GM18858 (cell line): ENCODE data around the gene FRMPD2.
"Not testable (repeated sequence)": the region's sequence is repeated elsewhere in the genome, so short reads cannot be mapped to it uniquely, and the experiment has no call there.

Experiments
- ATAC-seq: cut with Tn5 transposase; IDR thresholded peaks from one replicate; pipeline ENCODE4 v1.9.1; 2021; ENCODE audit not compliant: unreplicated experiment

FRMPD2 gene

GRCh38 chr10:48251525-48252353, 22.8 kb downstream of the FRMPD2 start:
- no peak for ATAC-seq

DNA sequence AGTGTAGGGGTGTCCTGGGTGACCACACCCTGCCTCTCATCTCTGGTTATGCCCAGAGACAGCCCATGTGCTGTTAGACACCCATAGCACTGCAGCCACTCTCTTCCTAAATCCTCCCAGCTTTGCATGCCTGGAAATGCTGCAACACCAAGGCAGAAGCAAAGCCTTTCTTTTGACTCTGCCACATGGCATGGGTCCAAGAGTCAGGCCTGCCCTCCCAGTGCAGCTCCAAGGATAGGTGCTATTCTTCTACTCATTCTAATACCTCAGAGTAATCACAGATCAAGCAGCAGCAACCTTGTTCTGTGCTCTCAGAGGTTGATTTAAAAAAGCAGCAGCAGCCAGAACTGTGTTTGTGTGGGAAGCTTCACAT, 23.4 kb downstream of the FRMPD2 start:
- no peak for ATAC-seq

DNA sequence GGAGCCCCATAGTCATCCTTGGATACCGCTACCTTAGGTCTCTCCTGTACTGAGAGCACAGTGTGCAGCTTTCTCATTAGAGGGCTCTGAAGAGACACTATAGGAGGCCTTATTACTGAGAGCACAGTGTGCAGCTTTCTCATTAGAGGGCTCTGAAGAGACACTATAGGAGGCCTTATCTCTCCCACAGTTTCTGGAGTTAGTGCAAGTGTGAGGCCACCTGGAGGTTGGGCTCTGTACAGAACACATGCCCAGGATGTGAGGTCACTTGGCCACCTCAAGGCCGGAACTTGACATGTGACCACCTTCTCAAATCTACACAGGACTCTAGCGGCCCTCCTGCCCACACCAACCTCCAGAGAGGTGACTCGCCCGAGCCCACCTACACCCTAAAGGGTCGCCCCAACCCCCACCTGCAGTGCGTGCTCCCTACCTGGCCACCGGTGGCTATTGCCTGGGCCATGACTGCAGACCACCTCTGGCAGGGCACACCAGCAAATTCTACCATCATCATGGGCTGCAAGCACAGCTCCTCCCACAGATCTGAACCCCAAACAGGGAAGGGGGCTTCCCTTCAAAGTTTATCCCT, 24.6 kb downstream of the FRMPD2 start:
- no peak for ATAC-seq

- ATAC-seq: no peak
These were observed 25.3 kb downstream of the FRMPD2 start for GRCh38 chr10:48249004-48249762.

DNA sequence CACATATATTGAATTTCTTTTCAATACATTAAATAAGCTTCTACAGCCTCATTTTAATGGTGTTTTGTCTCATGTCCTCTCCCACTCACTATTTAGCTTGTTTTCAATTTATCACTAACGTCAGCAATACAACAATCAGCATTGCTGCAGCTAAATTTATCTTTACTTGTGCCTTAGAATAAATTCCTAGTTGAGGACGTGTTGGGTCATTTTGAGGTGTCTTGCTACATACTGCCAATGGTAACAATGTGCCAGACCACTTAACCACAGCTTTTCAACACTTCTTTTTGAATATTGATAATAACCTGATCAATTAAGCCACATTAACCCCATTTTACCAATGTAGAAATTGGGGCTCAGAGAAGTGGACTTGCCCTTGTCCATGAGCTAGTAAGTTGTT, 26.0 kb downstream of the FRMPD2 start:
- ATAC-seq: no peak

DNA sequence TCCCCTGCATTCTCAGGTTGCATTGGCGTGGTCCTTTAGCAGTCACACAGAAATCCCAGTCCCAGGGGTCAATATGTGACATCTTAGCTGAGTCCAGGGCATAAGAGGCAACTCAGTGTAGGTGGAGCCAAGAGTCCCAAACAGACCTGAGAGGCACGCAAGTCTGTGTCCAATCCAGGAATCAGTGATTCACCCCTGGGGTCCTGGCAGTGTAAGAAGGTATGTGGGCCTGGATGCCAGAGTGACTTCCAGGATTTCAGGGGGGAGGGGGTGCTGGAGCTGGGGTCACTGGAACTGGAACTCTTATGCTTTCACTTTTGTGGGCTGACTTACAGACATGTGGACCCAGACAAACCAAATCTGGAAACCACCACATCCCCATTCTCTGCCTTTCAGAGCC, 26.8 kb downstream of the FRMPD2 start:
- ATAC-seq: no peak

DNA sequence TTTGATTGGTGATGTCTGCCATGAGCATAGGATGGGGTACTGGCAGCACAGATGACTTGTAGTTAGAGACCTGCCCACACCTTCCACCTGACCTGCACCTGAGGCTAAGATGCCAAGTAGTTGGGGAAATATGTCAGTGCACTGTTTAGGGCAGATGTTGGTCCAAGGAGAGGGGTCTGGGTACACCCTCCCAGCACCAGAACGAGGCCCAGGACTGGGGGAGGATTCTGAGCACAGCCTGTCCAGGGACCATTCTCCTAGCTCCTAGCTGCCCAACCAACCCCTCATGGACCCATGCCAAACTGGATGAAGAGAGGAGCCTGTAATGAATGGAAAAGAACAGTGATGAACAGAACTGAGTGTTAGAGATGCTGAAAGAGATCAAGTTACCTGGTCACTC, 28.0 kb downstream of the FRMPD2 start:
- ATAC-seq: no peak

GRCh38 chr10:48245977-48246376, 28.5 kb downstream of the FRMPD2 start:
- ATAC-seq: no peak

- not testable (repeated sequence) for ATAC-seq
These were observed 30.6 kb downstream of the FRMPD2 start for GRCh38 chr10:48243921-48244320.

- ATAC-seq: no peak
These were observed 31.0 kb downstream of the FRMPD2 start for GRCh38 chr10:48243487-48243886.

GRCh38 chr10:48242171-48242904, 32.2 kb downstream of the FRMPD2 start:
- no peak for ATAC-seq

DNA sequence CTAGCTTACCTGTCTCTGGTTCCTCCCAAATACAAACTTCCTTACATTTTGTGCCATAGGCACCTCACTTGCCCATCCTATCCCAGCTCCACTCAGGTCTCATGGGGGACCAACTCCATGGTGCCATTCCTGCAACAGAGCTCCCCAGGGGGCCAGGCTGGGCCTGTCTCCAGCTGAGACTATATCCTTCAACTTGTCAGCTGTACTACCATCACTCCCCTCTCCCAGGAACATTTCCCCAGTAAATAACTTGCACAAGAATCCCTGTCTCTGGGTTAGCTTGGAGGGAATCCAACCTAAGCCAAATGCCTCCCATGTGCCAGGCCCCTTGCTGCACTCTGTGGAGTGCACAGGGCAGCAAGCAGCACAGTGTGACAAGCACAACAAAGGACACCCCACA, 33.2 kb downstream of the FRMPD2 start:
- ATAC-seq: no peak

- ATAC-seq: no peak
These were observed 34.3 kb downstream of the FRMPD2 start for GRCh38 chr10:48240196-48240595.

DNA sequence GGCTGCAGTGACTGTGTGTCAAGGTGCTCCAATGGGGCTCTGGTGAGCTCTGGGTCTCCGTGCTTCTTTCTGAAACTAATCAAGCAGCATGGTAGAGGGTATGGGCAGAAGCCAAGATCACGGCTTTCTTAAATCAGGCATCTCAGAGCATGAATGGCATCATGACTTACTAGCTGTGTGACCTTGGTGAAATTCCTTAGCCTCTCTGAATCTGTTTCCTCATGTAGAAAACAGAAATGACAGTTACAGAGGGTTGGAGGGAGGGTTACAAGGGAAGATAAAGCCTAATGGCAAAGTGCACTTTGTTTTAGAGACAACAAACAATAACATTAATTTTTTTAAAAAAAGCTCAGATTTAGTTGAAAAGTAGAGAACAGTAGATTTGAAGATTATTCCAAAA, 34.9 kb downstream of the FRMPD2 start:
- ATAC-seq: no peak

DNA sequence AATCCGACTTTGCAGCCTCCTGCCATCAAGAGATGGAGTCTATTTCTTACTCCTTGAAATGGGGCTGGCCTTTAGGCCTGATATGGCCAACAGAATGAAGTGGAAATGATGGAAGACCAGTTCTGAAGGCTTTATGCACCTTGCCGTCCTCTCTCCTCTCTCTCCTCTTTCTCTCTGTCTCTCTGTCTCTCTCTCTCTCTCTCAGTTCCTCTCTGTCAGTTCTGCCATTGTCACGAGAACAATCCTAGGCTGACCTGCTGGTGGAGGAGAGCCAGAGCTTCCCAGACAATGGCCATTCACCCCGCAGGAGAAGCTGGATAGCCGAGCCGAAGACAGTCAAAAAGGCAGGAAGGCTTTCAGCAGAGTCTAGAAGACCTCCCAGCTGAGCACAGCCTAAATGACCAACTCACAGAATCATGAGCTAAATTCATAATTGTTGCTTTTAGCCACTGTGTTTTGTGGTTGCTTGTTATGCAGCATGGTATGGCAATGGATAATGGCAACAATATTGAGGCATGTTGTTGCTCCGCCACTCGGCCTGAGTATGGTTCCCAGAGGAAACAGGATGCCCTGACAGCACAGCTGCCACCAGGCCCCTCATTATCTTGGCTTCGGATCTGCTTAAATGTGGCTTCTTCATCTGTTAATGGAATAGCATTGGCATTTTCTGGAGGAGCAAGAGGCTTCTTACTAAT, 35.5 kb downstream of the FRMPD2 start:
- ATAC-seq: no peak

- no peak for ATAC-seq
These were observed 36.9 kb downstream of the FRMPD2 start for GRCh38 chr10:48237259-48238250.

GRCh38 chr10:48236199-48236621, 38.3 kb downstream of the FRMPD2 start:
- ATAC-seq: no peak

DNA sequence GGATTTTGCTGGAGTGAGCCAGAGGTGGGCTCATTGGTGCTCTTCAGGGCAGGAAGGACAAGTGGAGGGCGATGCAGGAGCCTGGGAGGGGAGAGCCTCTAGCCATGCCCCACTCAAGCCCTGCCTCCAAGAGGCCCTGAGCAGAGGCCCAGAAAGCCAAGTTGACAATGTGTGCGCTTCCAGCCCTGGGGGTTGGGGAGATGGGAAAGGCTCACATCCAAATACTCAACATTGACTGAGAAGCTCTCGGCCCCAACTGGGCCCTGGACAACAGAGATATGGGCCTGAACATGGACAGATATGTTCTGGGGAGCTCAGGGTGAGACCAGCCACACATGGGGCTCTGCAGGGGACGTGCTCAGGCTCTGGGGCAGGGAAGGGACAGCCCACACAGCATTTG, 39.0 kb downstream of the FRMPD2 start:
- no peak for ATAC-seq

DNA sequence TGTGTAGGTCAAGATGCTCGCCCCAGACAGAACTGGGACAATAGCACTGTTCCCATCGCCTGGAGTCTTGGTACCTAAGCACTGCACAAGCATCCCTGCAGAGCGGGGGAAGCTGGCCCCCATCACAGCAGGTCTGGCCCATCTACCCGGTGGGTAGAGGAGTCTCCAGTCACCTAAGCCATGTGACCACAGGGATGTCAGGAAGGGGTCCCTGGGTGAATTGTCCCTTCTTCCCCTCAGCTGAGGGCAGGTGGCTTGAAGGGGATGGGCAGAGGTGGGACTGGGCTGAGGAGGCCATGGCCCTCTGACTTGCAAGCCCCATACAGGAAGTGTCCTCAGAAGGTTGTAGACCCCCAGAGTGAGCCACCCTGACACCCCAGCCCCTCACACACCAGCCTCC, 39.7 kb downstream of the FRMPD2 start:
- ATAC-seq: no peak

- ATAC-seq: no peak
These were observed 40.2 kb downstream of the FRMPD2 start for GRCh38 chr10:48234295-48234694.
